Smooth muscle cell (in vitro differentiated cells): ENCODE data around the gene ESRRA. TPM values are rescaled to one million over a fixed set of nuclear protein-coding genes. Genes with fewer than 3 reads are reported as not detected.

Source experiments
- DNase-seq: peaks from one replicate; lab custom pipeline; 2025; ENCODE audit not compliant: unreplicated experiment; lab: John Stamatoyannopoulos, UW
- H2AFZ ChIP-seq: fragments of 200-600 bp; sonication (generic); 2 replicates; pipeline ENCODE4 v1.6.0; 2016; ENCODE audit warnings: antibody characterized with exemption, low read depth, mild to moderate bottlenecking
- H3F3A ChIP-seq: fragments of 200-600 bp; sonication (generic); 2 replicates; pipeline ENCODE4 v1.6.0; 2017; ENCODE audit warnings: antibody characterized with exemption, low read depth
- H3K27ac ChIP-seq: fragments of 200-600 bp; sonication (generic); 2 replicates; pipeline ENCODE4 v1.5.1; 2016; ENCODE audit warnings: low read depth, mild to moderate bottlenecking
- H3K27me3 ChIP-seq: fragments of 200-600 bp; sonication (generic); 2 replicates; pipeline ENCODE4 v1.6.1; 2016; ENCODE audit warnings: low read depth, mild to moderate bottlenecking
- H3K36me3 ChIP-seq: fragments of 200-600 bp; sonication (generic); 2 replicates; pipeline ENCODE4 v1.5.1; 2016; ENCODE audit warnings: low read depth
- H3K4me1 ChIP-seq: fragments of 200-600 bp; sonication (generic); 2 replicates; pipeline ENCODE4 v1.5.1; 2016; ENCODE audit warnings: low read depth
- H3K4me2 ChIP-seq: fragments of 200-600 bp; sonication (generic); 2 replicates; pipeline ENCODE4 v1.6.0; 2016; ENCODE audit warnings: mild to moderate bottlenecking
- H3K4me3 ChIP-seq: fragments of 200-600 bp; sonication (generic); 2 replicates; pipeline ENCODE4 v1.5.1; 2016; ENCODE audit warnings: mild to moderate bottlenecking
- H3K79me2 ChIP-seq: fragments of 200-600 bp; sonication (generic); 2 replicates; pipeline ENCODE4 v1.6.0; 2016; ENCODE audit warnings: low read depth, mild to moderate bottlenecking
- H3K9ac ChIP-seq: fragments of 200-600 bp; sonication (generic); 2 replicates; pipeline ENCODE4 v1.6.0; 2016; ENCODE audit warnings: low read depth
- H3K9me3 ChIP-seq: fragments of 200-600 bp; sonication (generic); replicated peaks from 2 replicates; pipeline ENCODE4 v1.5.1; 2016; ENCODE audit warnings: low read depth
- H4K20me1 ChIP-seq: fragments of 200-600 bp; sonication (generic); 2 replicates; pipeline ENCODE4 v1.6.0; 2016; ENCODE audit warnings: low read depth
- CTCF ChIP-seq: fragments of 200-600 bp; sonication (generic); IDR thresholded peaks from 2 replicates; pipeline ENCODE4 v1.5.1; 2017; ENCODE audit warnings: borderline replicate concordance, mild to moderate bottlenecking, antibody characterized with exemption; ENCODE audit not compliant: insufficient read depth, poor library complexity, severe bottlenecking
- WGBS: methylation state at CpG from one replicate; pipeline ENCODE4 v1.1.7; 2016; ENCODE audit warnings: low lambda C conversion rate; 5-methylcytosine and 5-hydroxymethylcytosine counted together
- polyA plus RNA-seq: library from polyadenylated mRNA; unstranded; fragments of >200 nt; fragmentation: Nextera tagmentation; extraction: Ambion mirVana; gene quantifications from 2 replicates; pipeline ENCODE4 v1.2.1, GENCODE V29; 2016
- total RNA-seq: library from RNA; depleted of rRNA; stranded (reverse); fragments of >200 nt; gene quantifications from 2 replicates; pipeline ENCODE4 v1.2.3, GENCODE V29; 2014

Gene ESRRA
- total and polyA plus RNA-seq, 2 experiments from 2014 or later: 8.0 to 16.7 TPM

- 34% methylated on average over 15 of the region's 19 CpGs for WGBS
- Histone ChIP-seq H3K79me2 (peaks cover 6% of the 10 kb centered on the region), H2AFZ (no peak overlapping the region), H3K27ac (peak overlapping the region; percentile 22), H3K27me3 (no peaks in the 10 kb centered on the region), H3K9ac (peak overlapping the region; percentile 88), H3K36me3 (no peaks in the 10 kb centered on the region), H3K4me2 (peak overlapping the region; percentile 90), H3F3A (no peaks in the 10 kb centered on the region), H3K4me1 (peaks cover 8% of the 10 kb centered on the region), H3K9me3 (no peaks in the 10 kb centered on the region), H3K4me3 (peak overlapping the region; percentile 95), H4K20me1 (no peaks in the 10 kb centered on the region)
- no peak for TF ChIP-seq CTCF
- no peak for DNase-seq
Measured at GRCh38 chr11:64318766-64319761, 13.7 kb downstream of the ESRRA start.

- no peak for DNase-seq
- Histone ChIP-seq H3F3A (no peaks in the 10 kb centered on the region), H3K36me3 (no peaks in the 10 kb centered on the region), H2AFZ (no peak overlapping the region), H3K27ac (no peak overlapping the region), H3K9ac (no peak overlapping the region), H3K4me3 (no peak overlapping the region), H3K79me2 (peaks cover 6% of the 10 kb centered on the region), H3K9me3 (no peaks in the 10 kb centered on the region), H3K4me1 (peaks cover 8% of the 10 kb centered on the region), H4K20me1 (no peaks in the 10 kb centered on the region), H3K27me3 (no peaks in the 10 kb centered on the region), H3K4me2 (no peak overlapping the region)
- 97% methylated on average over 7 of the region's 7 CpGs for WGBS
- TF ChIP-seq CTCF: no peak
Measured at GRCh38 chr11:64320556-64320955, 15.2 kb downstream of the ESRRA start.

- H3K36me3 ChIP-seq: no peaks in the 10 kb centered on the region
- H3K4me1 ChIP-seq: peaks cover 8% of the 10 kb centered on the region
- 96% methylated on average over 5 of the region's 5 CpGs for WGBS
- H3F3A ChIP-seq: no peaks in the 10 kb centered on the region
- H3K4me2 ChIP-seq: no peak overlapping the region
- H3K79me2 ChIP-seq: peaks cover 6% of the 10 kb centered on the region
- H3K9me3 ChIP-seq: no peaks in the 10 kb centered on the region
- DNase-seq: no peak
- H4K20me1 ChIP-seq: no peaks in the 10 kb centered on the region
- H2AFZ ChIP-seq: no peak overlapping the region
- H3K4me3 ChIP-seq: no peak overlapping the region
- no peaks in the 10 kb centered on the region for H3K27me3 ChIP-seq
- H3K9ac ChIP-seq: no peak overlapping the region
- TF ChIP-seq CTCF: no peak
- H3K27ac ChIP-seq: peak overlapping the region; percentile 7
Measured at GRCh38 chr11:64321026-64321425, 15.7 kb downstream of the ESRRA start.

- Histone ChIP-seq H3K9me3 (no peaks in the 10 kb centered on the region), H3K79me2 (peaks cover 6% of the 10 kb centered on the region), H3K4me2 (no peak overlapping the region), H2AFZ (no peak overlapping the region), H3K27me3 (no peaks in the 10 kb centered on the region), H3K36me3 (no peaks in the 10 kb centered on the region), H4K20me1 (no peaks in the 10 kb centered on the region), H3K4me3 (no peak overlapping the region), H3K4me1 (peaks cover 8% of the 10 kb centered on the region), H3F3A (no peaks in the 10 kb centered on the region), H3K9ac (no peak overlapping the region), H3K27ac (peak overlapping the region; percentile 7)
- no peak for TF ChIP-seq CTCF
- WGBS: 88% methylated on average over 5 of the region's 5 CpGs
- DNase-seq: no peak
Measured at GRCh38 chr11:64321533-64321932, 16.2 kb downstream of the ESRRA start.
